ENCODE data around the gene KCNE3.

DNA sequence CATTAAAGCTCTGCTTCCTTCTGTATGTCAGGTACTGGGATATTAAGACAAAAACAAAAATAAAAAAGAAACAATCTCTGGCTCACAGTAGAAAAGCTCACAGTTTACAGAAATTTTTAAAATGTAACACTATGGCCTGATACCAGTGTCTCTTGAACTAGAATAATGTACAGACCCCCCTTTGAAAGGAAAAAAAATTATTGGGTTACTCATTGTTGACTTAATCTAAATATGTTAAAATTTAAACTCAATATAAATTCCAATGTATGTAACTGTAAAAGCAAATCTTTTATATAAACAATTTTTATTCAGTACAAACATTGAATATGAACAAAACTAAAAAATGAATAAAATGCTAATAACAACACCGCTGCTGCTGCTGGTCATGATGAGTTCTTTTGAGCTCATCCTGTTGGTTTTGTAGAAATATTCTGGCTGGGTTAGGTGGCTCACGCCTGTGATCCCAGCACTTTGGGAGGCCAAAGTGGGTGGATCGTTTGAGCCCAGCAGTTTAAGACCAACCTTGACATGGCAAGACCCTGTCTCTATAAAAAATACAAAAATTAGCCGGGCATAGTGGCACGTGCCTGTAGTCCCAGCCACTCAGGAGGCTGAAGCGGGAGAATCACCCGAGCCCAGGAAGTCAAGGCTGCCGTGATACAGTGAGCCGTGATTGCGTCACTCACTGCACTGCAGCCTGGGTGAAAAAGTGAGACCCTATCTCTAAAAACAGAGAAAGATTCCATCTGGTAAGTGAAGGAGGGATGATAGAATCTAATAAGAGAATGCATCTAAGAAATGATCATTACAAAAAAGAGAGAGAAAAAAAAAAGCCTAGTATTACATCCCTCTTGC lies 11.8 kb upstream of the KCNE3 start:
- TF ChIP-seq CTCF (IDR thresholded peaks at IDR 0.05; ENCODE audit: insufficient read depth, low read depth, low read length) (no peak), EZH2 (IDR thresholded peaks at IDR 0.05; ENCODE audit: insufficient read depth, low read length) (no peak)

Measured in astrocyte (in vitro differentiated cells and primary cell).